Stomach (tissue), 9 donors: ENCODE results near the gene TUT4. TPM values are rescaled to one million over a fixed set of nuclear protein-coding genes. Genes with fewer than 3 reads are reported as not detected.

ENCODE experiments used
- DNase-seq, 2 donors: peaks; one replicate each; pipeline versions ENCODE4 v3.0.0 to v3.0.0-alpha.2; 2013 to 2019
- H3K27ac ChIP-seq, 5 donors: fragments of 200-600 bp in 4 of 5; sonication (generic) in 4 of 5; one replicate each; pipeline ENCODE4 v1.5.1; 2013 to 2019; ENCODE audit warnings: mild to moderate bottlenecking in 1 of 5, moderate library complexity in 1 of 5
- H3K27me3 ChIP-seq, 3 donors: fragments of 200-600 bp; sonication (generic); one replicate each; pipeline ENCODE4 v1.5.1; 2017 to 2019; ENCODE audit warnings: mixed run types in 1 of 3
- H3K36me3 ChIP-seq, 4 donors: fragments of 200-600 bp; sonication (generic); 1 replicate in 3 of 4; 2 replicates in 1 of 4; pipeline ENCODE4 v1.5.1; 2016 to 2019
- H3K4me1 ChIP-seq, 4 donors: fragments of 200-600 bp; sonication (generic); one replicate each; pipeline ENCODE4 v1.5.1; 2016 to 2019
- H3K4me3 ChIP-seq, 4 donors: fragments of 200-600 bp; sonication (generic) in 3 of 4; one replicate each; pipeline ENCODE4 v1.5.1; 2016 to 2019; ENCODE audit warnings: mild to moderate bottlenecking in 1 of 4
- H3K9me3 ChIP-seq, 4 donors: fragments of 200-600 bp; sonication (generic); one replicate each; pipeline ENCODE4 v1.5.1; 2016 to 2019
- CTCF ChIP-seq, 7 experiments: fragments of 450-650 bp in 4 of 7; fragments of 200-600 bp in 3 of 7; sonication (generic) in 3 of 7; IDR thresholded peaks; one replicate each; pipeline ENCODE4 v1.5.1; 2016 to 2019; ENCODE audit warnings: antibody characterized with exemption in 7 of 7, control low read depth in 2 of 7, mild to moderate bottlenecking in 1 of 7
- EP300 ChIP-seq: sonication (generic); formaldehyde crosslinking; IDR thresholded peaks from one replicate; pipeline ENCODE4 v1.6.1; 2017; ENCODE audit warnings: antibody characterized with exemption
- POLR2A ChIP-seq, 4 donors: fragments of 450-650 bp; IDR thresholded peaks; one replicate each; pipeline ENCODE4 v1.6.1; 2016; ENCODE audit warnings: antibody characterized with exemption in 4 of 4, control low read depth in 2 of 4, mild to moderate bottlenecking in 1 of 4, moderate library complexity in 1 of 4
- POLR2AphosphoS5 ChIP-seq, 3 donors: sonication (generic); formaldehyde crosslinking; IDR thresholded peaks; one replicate each; pipeline ENCODE4 v1.6.1; 2016; ENCODE audit warnings: antibody characterized with exemption in 3 of 3
- WGBS, 5 donors: extraction: QIAGEN DNeasy Blood & Tissue Kit in 3 of 5; methylation state at CpG; one replicate each; pipeline versions ENCODE4 v1.1.5 to v1.1.7; 2013 to 2018; 5-methylcytosine and 5-hydroxymethylcytosine counted together
- intact Hi-C: fragments of 100-400 bp; cut with DNase I; formaldehyde crosslinking; loops from one replicate; pipeline ENCODE4 v1.15.1; 2023; ENCODE audit warnings: low total_unique reads
- polyA plus RNA-seq, 3 donors: library from polyadenylated mRNA; stranded (reverse); fragments of 200-250 nt; gene quantifications; one replicate each; pipeline ENCODE4 v1.2.3, GENCODE V29; 2013
- total RNA-seq, 5 donors: library from RNA; depleted of rRNA; stranded (reverse); fragments of >200 nt; gene quantifications; one replicate each; pipeline versions ENCODE4 v1.1.0 to v1.2.3, GENCODE V29; 2014 to 2016
- donor health status: healthy with polysubstance abuse.
- donor health status: Bipolar disorder and iron deficiency.
- donor health status: healthy.

TUT4 gene
- total and polyA plus RNA-seq, 8 donors: 11.8 to 107 (median 37.1) TPM

- WGBS, 5 donors: 93 to 99% (median 95%) methylated on average over 2 of the region's 2 CpGs
- Histone ChIP-seq H3K4me3 (no peak overlapping the region), H3K27ac (no peak overlapping the region), H3K9me3 (no peaks in the 10 kb centered on the region), H3K4me1 (peaks cover 0 to 16% (median 3%) of the 10 kb centered on the region in 4 donors), H3K36me3 (peaks cover 3 to 82% (median 70%) of the 10 kb centered on the region in 4 donors), H3K27me3 (no peaks in the 10 kb centered on the region)
- no peak for TF ChIP-seq CTCF (IDR thresholded peaks at IDR 0.05)
- intact Hi-C loops: no loop called here
- DNase-seq: no peak
Measured at GRCh38 chr1:52423055-52423454, 129.8 kb downstream of the TUT4 start.

- Histone ChIP-seq H3K27ac (no peak overlapping the region), H3K4me1 (peaks cover 0 to 16% (median 3%) of the 10 kb centered on the region in 4 donors)
- 83 to 98% (median 93%) methylated on average over 1 of the region's 1 CpG for WGBS, 5 donors
Measured at GRCh38 chr1:52420713-52421112, 132.2 kb downstream of the TUT4 start.

GRCh38 chr1:52416811-52417210 lies 136.1 kb downstream of the TUT4 start:
- Histone ChIP-seq H3K4me1 (no peaks in the 10 kb centered on the region), H3K4me3 (no peak overlapping the region), H3K27me3 (no peaks in the 10 kb centered on the region), H3K36me3 (peaks cover 60 to 100% (median 99%) of the 10 kb centered on the region in 4 donors), H3K27ac (no peak overlapping the region), H3K9me3 (no peaks in the 10 kb centered on the region)
- 84 to 92% (median 90%) methylated on average over 2 of the region's 2 CpGs for WGBS, 5 donors
- peak in 1 of 2 donors; percentile 8 for DNase-seq
- TF ChIP-seq POLR2AphosphoS5 (IDR thresholded peaks at IDR 0.05): no peak
- intact Hi-C loops: no loop called here

More at GRCh38 chr1:52420713-52421112, 132.2 kb downstream of the TUT4 start:
- Histone ChIP-seq H3K27me3 (no peaks in the 10 kb centered on the region), H3K36me3 (peaks cover 24 to 99% (median 93%) of the 10 kb centered on the region in 4 donors), H3K4me3 (no peak overlapping the region), H3K9me3 (no peaks in the 10 kb centered on the region)
- intact Hi-C loops: no loop called here
- no peak for TF ChIP-seq POLR2A (IDR thresholded peaks at IDR 0.05)
- no peak for DNase-seq

- Histone ChIP-seq H3K4me1 (no peaks in the 10 kb centered on the region), H3K36me3 (peaks cover 76 to 100% (median 100%) of the 10 kb centered on the region in 4 donors), H3K4me3 (no peak overlapping the region), H3K27ac (no peak overlapping the region), H3K27me3 (no peaks in the 10 kb centered on the region), H3K9me3 (no peaks in the 10 kb centered on the region)
- TF ChIP-seq POLR2A (IDR thresholded peaks at IDR 0.05): no peak
- no peak for TF ChIP-seq POLR2AphosphoS5 (IDR thresholded peaks at IDR 0.05)
- no peak for TF ChIP-seq CTCF (IDR thresholded peaks at IDR 0.05)
- no peak for TF ChIP-seq EP300
- intact Hi-C loops: no loop called here
- DNase-seq: no peak
Measured at GRCh38 chr1:52414942-52415341, 137.9 kb downstream of the TUT4 start.

GRCh38 chr1:52413410-52413989 lies 139.4 kb downstream of the TUT4 start:
- no peak overlapping the region for H3K4me3 ChIP-seq
- H3K4me1 ChIP-seq: no peaks in the 10 kb centered on the region
- WGBS, 5 donors: 88 to 97% (median 95%) methylated on average over 7 to 10 of the region's 10 CpGs
- DNase-seq: no peak
- no peaks in the 10 kb centered on the region for H3K27me3 ChIP-seq
- no peak overlapping the region for H3K27ac ChIP-seq
- no peak for TF ChIP-seq CTCF (IDR thresholded peaks at IDR 0.05)
- no peak for TF ChIP-seq EP300
- TF ChIP-seq POLR2A (IDR thresholded peaks at IDR 0.05): no peak
- no peak for TF ChIP-seq POLR2AphosphoS5 (IDR thresholded peaks at IDR 0.05)
- H3K9me3 ChIP-seq: no peaks in the 10 kb centered on the region
- H3K36me3 ChIP-seq: peaks cover 88 to 100% (median 100%) of the 10 kb centered on the region in 4 donors
- intact Hi-C loops: no loop called here
